ENCODE measurements around the gene ADCY9. TPM values are rescaled to one million over a fixed set of nuclear protein-coding genes. Genes with fewer than 3 reads are reported as not detected.

Gene ADCY9
- total and polyA plus RNA-seq, 2 donors (not counting 1 experiment from before 2014, with no cell fraction given) = 1.7 to 2.1 TPM

- TF ChIP-seq CTCF (IDR thresholded peaks at IDR 0.05) = no peak
- no peak for TF ChIP-seq EZH2 (IDR thresholded peaks at IDR 0.05; ENCODE audit: borderline replicate concordance, insufficient read depth, low read depth, low read length, poor library complexity, severe bottlenecking)
- Mint-ChIP-seq H3K9me3 (ENCODE audit: insufficient read depth) (peaks cover 4% of the 10 kb centered on the region), H3K27me3 (no peaks in the 10 kb centered on the region), H3K27ac (no peak overlapping the region), H3K4me3 (no peak overlapping the region), H3K4me1 (no peaks in the 10 kb centered on the region)
- H3K4me2 ChIP-seq (replicated peaks; ENCODE audit: low read depth, low read length, poor library complexity, severe bottlenecking) = no peak overlapping the region
- H3K36me3 ChIP-seq (replicated peaks in 1 of 2; ENCODE audit: control extremely low read depth in 1 of 2, control insufficient read depth in 1 of 2, extremely low read depth in 1 of 2, insufficient read depth in 2 of 2, low read length in 1 of 2) = no peaks in the 10 kb centered on the region
- H3K27me3 ChIP-seq (replicated peaks in 1 of 4; ENCODE audit: control extremely low read depth in 1 of 4, control insufficient read depth in 3 of 4, insufficient read depth in 4 of 4, low read length in 3 of 4) = no peaks in the 10 kb centered on the region
- H3K79me2 ChIP-seq (ENCODE audit: control insufficient read depth, insufficient read depth, low read length) = no peaks in the 10 kb centered on the region
- no peak for ATAC-seq (ENCODE audit: low read depth)
- ChIA-PET CTCF (no interaction called here), POLR2A (no interaction called here)
- no peak overlapping the region for H3K27ac ChIP-seq (ENCODE audit: low read length in 2 of 2)
- no peak overlapping the region for H3K4me3 ChIP-seq (ENCODE audit: control extremely low read depth in 1 of 5, extremely low read depth in 1 of 5, insufficient read depth in 1 of 5, low read depth in 2 of 5, low read length in 4 of 5)
- H3K4me1 ChIP-seq (ENCODE audit: control insufficient read depth in 2 of 2, insufficient read depth in 2 of 2, low read length in 2 of 2) = no peaks in the 10 kb centered on the region
- intact Hi-C loops (cut with micrococcal nuclease) = no loop called here
- H3K9me3 ChIP-seq (ENCODE audit: control extremely low read depth in 1 of 3, control insufficient read depth in 2 of 3, insufficient read depth in 1 of 3, low read length in 2 of 3) = peaks cover 0 to 5% (median 0%) of the 10 kb centered on the region in 3 donors
- 92% methylated on average over 1 of the region's 5 CpGs for WGBS (ENCODE audit: insufficient coverage)
- H2AFZ ChIP-seq (ENCODE audit: insufficient read depth, low read depth, low read length, poor library complexity, severe bottlenecking) = no peak overlapping the region
- DNase-seq = no peak
- H3K9ac ChIP-seq (ENCODE audit: low read length) = no peak overlapping the region
- H4K20me1 ChIP-seq (ENCODE audit: control insufficient read depth, insufficient read depth, low read length, poor library complexity, severe bottlenecking) = no peaks in the 10 kb centered on the region
Observed at GRCh38 chr16:4083347-4083870, 32.8 kb downstream of the ADCY9 start.

GRCh38 chr16:4082474-4083044 is 33.7 kb downstream of the ADCY9 start:
- Histone ChIP-seq H3K79me2 (ENCODE audit: control insufficient read depth, insufficient read depth, low read length) (no peaks in the 10 kb centered on the region), H3K4me2 (replicated peaks; ENCODE audit: low read depth, low read length, poor library complexity, severe bottlenecking) (no peak overlapping the region), H3K36me3 (replicated peaks in 1 of 2; ENCODE audit: control extremely low read depth in 1 of 2, control insufficient read depth in 1 of 2, extremely low read depth in 1 of 2, insufficient read depth in 2 of 2, low read length in 1 of 2) (no peaks in the 10 kb centered on the region), H2AFZ (ENCODE audit: insufficient read depth, low read depth, low read length, poor library complexity, severe bottlenecking) (no peak overlapping the region), H3K9me3 (ENCODE audit: control extremely low read depth in 1 of 3, control insufficient read depth in 2 of 3, insufficient read depth in 1 of 3, low read length in 2 of 3) (peaks cover 0 to 8% (median 0%) of the 10 kb centered on the region in 3 donors), H3K9ac (ENCODE audit: low read length) (no peak overlapping the region), H3K4me1 (ENCODE audit: control insufficient read depth in 2 of 2, insufficient read depth in 2 of 2, low read length in 2 of 2) (no peaks in the 10 kb centered on the region), H4K20me1 (ENCODE audit: control insufficient read depth, insufficient read depth, low read length, poor library complexity, severe bottlenecking) (no peaks in the 10 kb centered on the region), H3K4me3 (ENCODE audit: control extremely low read depth in 1 of 5, extremely low read depth in 1 of 5, insufficient read depth in 1 of 5, low read depth in 2 of 5, low read length in 4 of 5) (no peak overlapping the region), H3K27me3 (replicated peaks in 1 of 4; ENCODE audit: control extremely low read depth in 1 of 4, control insufficient read depth in 3 of 4, insufficient read depth in 4 of 4, low read length in 3 of 4) (no peaks in the 10 kb centered on the region), H3K27ac (ENCODE audit: low read length in 2 of 2) (no peak overlapping the region)
- Mint-ChIP-seq H3K4me3 (no peak overlapping the region), H3K4me1 (no peaks in the 10 kb centered on the region), H3K27me3 (peaks cover 3% of the 10 kb centered on the region), H3K27ac (no peak overlapping the region), H3K9me3 (ENCODE audit: insufficient read depth) (peaks cover 4% of the 10 kb centered on the region)
- intact Hi-C loops (cut with micrococcal nuclease) = no loop called here
- ChIA-PET POLR2A (no interaction called here), CTCF (no interaction called here)
- ATAC-seq (ENCODE audit: low read depth) (no peak), DNase-seq (no peak)
- TF ChIP-seq EZH2 (IDR thresholded peaks at IDR 0.05; ENCODE audit: borderline replicate concordance, insufficient read depth, low read depth, low read length, poor library complexity, severe bottlenecking) (no peak), CTCF (IDR thresholded peaks at IDR 0.05) (no peak)
- WGBS (ENCODE audit: insufficient coverage) = 97% methylated on average over 12 of the region's 15 CpGs

All from B cell (primary cell).